Activated naive CD4-positive, alpha-beta T cell treated with anti-CD3 and anti-CD28 coated beads, Interleukin-2, amount 10 ng/mL, durations not matched to agents 7 days and 5 days (primary cell): ENCODE results near the gene GGA1.
"Not testable (repeated sequence)": the region's sequence is repeated elsewhere in the genome, so short reads cannot be mapped to it uniquely, and the experiment has no call there.

ENCODE experiments used
- CTCF ChIA-PET: fragments of 350-600 bp; sonication (Branson Sonifier 250); formaldehyde crosslinking; loops from one replicate; lab custom pipeline; 2021; ENCODE audit warnings: antibody characterized with exemption; lab: Charles Lee
- DNase-seq: peaks from one replicate; pipeline ENCODE4 v3.0.0-alpha.2; 2020
- H3K27ac Mint-ChIP-seq: one replicate; pipeline ENCODE4 v1.8.0; 2021; ENCODE audit warnings: mild to moderate bottlenecking, moderate library complexity, mixed read lengths
- H3K27me3 Mint-ChIP-seq: one replicate; pipeline ENCODE4 v1.8.0; 2021; ENCODE audit warnings: mild to moderate bottlenecking, mixed read lengths
- H3K36me3 Mint-ChIP-seq: one replicate; pipeline ENCODE4 v1.8.0; 2021; ENCODE audit warnings: mixed read lengths
- H3K4me1 Mint-ChIP-seq: one replicate; pipeline ENCODE4 v1.8.0; 2021; ENCODE audit warnings: mixed read lengths
- H3K4me3 Mint-ChIP-seq: one replicate; pipeline ENCODE4 v1.8.0; 2021; ENCODE audit warnings: mild to moderate bottlenecking, moderate library complexity, mixed read lengths
- H3K9me3 Mint-ChIP-seq: one replicate; pipeline ENCODE4 v1.8.0; 2021; ENCODE audit warnings: mixed read lengths

GGA1 gene

GRCh38 chr22:37588546-37589215, 20.0 kb upstream of the GGA1 start:
- Mint-ChIP-seq H3K27ac (no peak overlapping the region), H3K27me3 (peaks cover 61% of the 10 kb centered on the region), H3K4me3 (no peak overlapping the region), H3K36me3 (no peaks in the 10 kb centered on the region), H3K4me1 (peaks cover 13% of the 10 kb centered on the region), H3K9me3 (no peaks in the 10 kb centered on the region)
- DNase-seq, result no peak
- CTCF ChIA-PET, result interaction anchor here (0.7 to 5.9 kb wide), 3 partner anchors 11 to 45 kb away, joined by 3 to 95 read pairs (median 4); no protein-coding TSS in a partner anchor

GRCh38 chr22:37589636-37590035, 19.0 kb upstream of the GGA1 start:
- CTCF ChIA-PET, result interaction anchor here (0.7 to 5.9 kb wide), 5 partner anchors 12 to 46 kb away, joined by 3 to 95 read pairs (median 4); no protein-coding TSS in a partner anchor
- H3K4me3 Mint-ChIP-seq, result no peak overlapping the region

GRCh38 chr22:37591081-37591480, 17.6 kb upstream of the GGA1 start:
- H3K36me3 Mint-ChIP-seq, DNase-seq, H3K27ac Mint-ChIP-seq, H3K9me3 Mint-ChIP-seq, H3K4me3 Mint-ChIP-seq: not testable (repeated sequence)
- CTCF ChIA-PET, result interaction anchor here (0.8 to 5.9 kb wide), 6 partner anchors 23 to 275 kb away, joined by 3 to 95 read pairs (median 3); no protein-coding TSS in a partner anchor
- peaks cover 13% of the 10 kb centered on the region for H3K4me1 Mint-ChIP-seq
- peaks cover 49% of the 10 kb centered on the region for H3K27me3 Mint-ChIP-seq

More at GRCh38 chr22:37589636-37590035, 19.0 kb upstream of the GGA1 start:
- H3K9me3 Mint-ChIP-seq, result no peaks in the 10 kb centered on the region
- H3K36me3 Mint-ChIP-seq, result no peaks in the 10 kb centered on the region
- H3K27ac Mint-ChIP-seq, result no peak overlapping the region
- H3K4me1 Mint-ChIP-seq, result peaks cover 13% of the 10 kb centered on the region
- peaks cover 59% of the 10 kb centered on the region for H3K27me3 Mint-ChIP-seq
- DNase-seq, result no peak

GRCh38 chr22:37591823-37592404, 16.7 kb upstream of the GGA1 start:
- peaks cover 13% of the 10 kb centered on the region for H3K4me1 Mint-ChIP-seq
- no peak for DNase-seq
- CTCF ChIA-PET, result interaction anchor here (0.7 to 5.9 kb wide), 23 partner anchors 9 to 274 kb away, joined by 3 to 95 read pairs (median 6); partner anchors contain the start of genes GGA1 and NOL12
- no peaks in the 10 kb centered on the region for H3K9me3 Mint-ChIP-seq
- H3K27ac Mint-ChIP-seq, result peak overlapping the region; percentile 30
- H3K36me3 Mint-ChIP-seq, result no peaks in the 10 kb centered on the region
- peak overlapping the region; percentile 64 for H3K4me3 Mint-ChIP-seq
- peaks cover 41% of the 10 kb centered on the region for H3K27me3 Mint-ChIP-seq

GRCh38 chr22:37594237-37594636, 14.4 kb upstream of the GGA1 start:
- Mint-ChIP-seq H3K36me3 (no peaks in the 10 kb centered on the region), H3K9me3 (no peaks in the 10 kb centered on the region), H3K4me3 (no peak overlapping the region), H3K4me1 (peaks cover 13% of the 10 kb centered on the region), H3K27ac (no peak overlapping the region), H3K27me3 (peaks cover 33% of the 10 kb centered on the region)
- CTCF ChIA-PET, result interaction anchor here (0.6 to 0.7 kb wide), 2 partner anchors 9 to 13 kb away, joined by 3 read pairs; no protein-coding TSS in a partner anchor
- DNase-seq, result no peak

GRCh38 chr22:37599153-37599552, 9.5 kb upstream of the GGA1 start:
- H3K36me3 Mint-ChIP-seq, result no peaks in the 10 kb centered on the region
- peaks cover 57% of the 10 kb centered on the region for H3K27me3 Mint-ChIP-seq
- H3K27ac Mint-ChIP-seq, result no peak overlapping the region
- H3K4me1 Mint-ChIP-seq, result peaks cover 5% of the 10 kb centered on the region
- CTCF ChIA-PET, result interaction anchor here (0.6 to 1.2 kb wide), 2 partner anchors 32 to 358 kb away, joined by 3 read pairs; no protein-coding TSS in a partner anchor
- no peak overlapping the region for H3K4me3 Mint-ChIP-seq
- DNase-seq, result no peak
- H3K9me3 Mint-ChIP-seq, result no peaks in the 10 kb centered on the region

GRCh38 chr22:37601203-37601539, 7.5 kb upstream of the GGA1 start:
- peaks cover 24% of the 10 kb centered on the region for H3K4me1 Mint-ChIP-seq
- no peak for DNase-seq
- H3K36me3 Mint-ChIP-seq, result peaks cover 2% of the 10 kb centered on the region
- H3K9me3 Mint-ChIP-seq, result no peaks in the 10 kb centered on the region
- no peak overlapping the region for H3K27ac Mint-ChIP-seq
- CTCF ChIA-PET, result no interaction called here
- H3K4me3 Mint-ChIP-seq, result no peak overlapping the region
- H3K27me3 Mint-ChIP-seq, result peaks cover 61% of the 10 kb centered on the region

- H3K9me3 Mint-ChIP-seq, result no peaks in the 10 kb centered on the region
- H3K36me3 Mint-ChIP-seq, result peaks cover 2% of the 10 kb centered on the region
- peaks cover 26% of the 10 kb centered on the region for H3K4me1 Mint-ChIP-seq
- peaks cover 61% of the 10 kb centered on the region for H3K27me3 Mint-ChIP-seq
- CTCF ChIA-PET, result interaction anchor here (1.2 kb wide), 1 partner anchor 9 kb away, joined by 4 read pairs; no protein-coding TSS in a partner anchor
- no peak overlapping the region for H3K4me3 Mint-ChIP-seq
- no peak for DNase-seq
- peak overlapping the region; percentile 28 for H3K27ac Mint-ChIP-seq
These were observed 6.8 kb upstream of the GGA1 start for GRCh38 chr22:37601540-37602442.

GRCh38 chr22:37602546-37603277, 5.9 kb upstream of the GGA1 start:
- H3K4me3 Mint-ChIP-seq, DNase-seq, H3K27ac Mint-ChIP-seq, H3K9me3 Mint-ChIP-seq, H3K36me3 Mint-ChIP-seq: not testable (repeated sequence)
- Mint-ChIP-seq H3K27me3 (peaks cover 57% of the 10 kb centered on the region), H3K4me1 (peaks cover 35% of the 10 kb centered on the region)
- CTCF ChIA-PET, result interaction anchor here (1.2 kb wide), 1 partner anchor 10 kb away, joined by 4 read pairs; no protein-coding TSS in a partner anchor

GRCh38 chr22:37604074-37604473, 4.6 kb upstream of the GGA1 start:
- no peak overlapping the region for H3K27ac Mint-ChIP-seq
- DNase-seq, result no peak
- H3K36me3 Mint-ChIP-seq, result peaks cover 2% of the 10 kb centered on the region
- H3K4me3 Mint-ChIP-seq, result no peak overlapping the region
- CTCF ChIA-PET, result interaction anchor here (0.6 to 1.1 kb wide), 2 partner anchors 12 to 36 kb away, joined by 3 to 6 read pairs; no protein-coding TSS in a partner anchor
- peaks cover 52% of the 10 kb centered on the region for H3K27me3 Mint-ChIP-seq
- peaks cover 41% of the 10 kb centered on the region for H3K4me1 Mint-ChIP-seq
- no peaks in the 10 kb centered on the region for H3K9me3 Mint-ChIP-seq

GRCh38 chr22:37604875-37605274, 3.8 kb upstream of the GGA1 start:
- Mint-ChIP-seq H3K4me1 (peaks cover 47% of the 10 kb centered on the region), H3K27me3 (peaks cover 46% of the 10 kb centered on the region)

GRCh38 chr22:37607010-37607934, 1.4 kb upstream of the GGA1 start:
- Mint-ChIP-seq H3K4me1 (peaks cover 62% of the 10 kb centered on the region), H3K27me3 (peaks cover 24% of the 10 kb centered on the region)
- DNase-seq, result peak; percentile 93

More at GRCh38 chr22:37604875-37605274, 3.8 kb upstream of the GGA1 start:
- Mint-ChIP-seq H3K36me3 (peaks cover 4% of the 10 kb centered on the region), H3K27ac (peak overlapping the region; percentile 71), H3K9me3 (no peaks in the 10 kb centered on the region), H3K4me3 (peak overlapping the region; percentile 51)
- CTCF ChIA-PET, result interaction anchor here (0.6 to 4.1 kb wide), 8 partner anchors 13 to 222 kb away, joined by 3 to 21 read pairs (median 6); partner anchors contain the start of gene LGALS2
- DNase-seq, result peak; percentile 83

More at GRCh38 chr22:37607010-37607934, 1.4 kb upstream of the GGA1 start:
- Mint-ChIP-seq H3K9me3 (no peaks in the 10 kb centered on the region), H3K36me3 (peaks cover 4% of the 10 kb centered on the region), H3K4me3 (peak overlapping the region; percentile 97), H3K27ac (peak overlapping the region; percentile 95)
- CTCF ChIA-PET, result interaction anchor here (0.6 to 6.3 kb wide), 29 partner anchors 10 to 1327 kb away, joined by 3 to 48 read pairs (median 5); partner anchors contain the start of genes LGALS1 and SH3BP1
